K562 (cell line): ENCODE results near the gene TRIM2.

ENCODE experiments used
- EZH2 ChIP-seq: IDR thresholded peaks from 2 replicates; pipeline ENCODE4 v1.6.1; 2012; ENCODE audit warnings: low read depth, mild to moderate bottlenecking, inconsistent platforms, low read length, borderline replicate concordance
- HDGF ChIP-seq: fragments of 450-650 bp; IDR thresholded peaks from 2 replicates; pipeline ENCODE4 v1.6.1; 2016
- JUN ChIP-seq, 2 experiments: sonication (generic) in 1 of 2; formaldehyde crosslinking in 1 of 2; IDR thresholded peaks; 2 replicates each; pipeline versions ENCODE4 v1.6.1 to v1.8.0; 2012 to 2022; ENCODE audit warnings: borderline replicate concordance in 2 of 2, mild to moderate bottlenecking in 2 of 2, improper control_type of control experiment in 1 of 2, low read depth in 1 of 2, low read length in 1 of 2, missing genetic modification reagents in 1 of 2
- KLF10 ChIP-seq: fragments of 250-450 bp; sonication (Bioruptor Pico); IDR thresholded peaks from 2 replicates; pipeline ENCODE4 v1.6.1; 2021; ENCODE audit warnings: matching md5 sums
- KLF6 ChIP-seq: fragments of 250-450 bp; sonication (Bioruptor Pico); IDR thresholded peaks from 2 replicates; pipeline ENCODE4 v1.4.0; 2020; ENCODE audit warnings: mild to moderate bottlenecking, moderate library complexity, borderline replicate concordance
- SRF ChIP-seq, 2 experiments: fragments of 250-450, 450-650 bp in 1 of 2; sonication (Bioruptor Pico) in 1 of 2; sonication (generic) in 1 of 2; formaldehyde crosslinking; IDR thresholded peaks; 2 replicates each; pipeline versions ENCODE4 v1.5.0 to v1.5.1; 2020 to 2022; ENCODE audit warnings: mild to moderate bottlenecking in 1 of 2, missing genetic modification reagents in 1 of 2

GRCh38 chr4:153198719-153199118, 5.5 kb upstream of the TRIM2 start:
- TF ChIP-seq EZH2 (no peak), KLF6 (CRISPR knock-in tag) (no peak), JUN (IDR thresholded peaks at IDR 0.05; ENCODE audit: borderline replicate concordance, low read depth, low read length) (no peak), JUN (CRISPR knock-in tag; IDR thresholded peaks at IDR 0.05; ENCODE audit: borderline replicate concordance) (no peak), KLF10 (CRISPR knock-in tag) (no peak), HDGF (no peak), SRF (CRISPR knock-in tag; IDR thresholded peaks at IDR 0.05) (no peak)
